DND-41 (cell line): ENCODE measurements around the gene CACNB2.

Experiments used
- ATAC-seq: fragments of 200-7000 bp; cut with Tn5 transposase; 3 replicates; pipeline ENCODE4 v1.9.1; 2021; ENCODE audit warnings: low read depth; ENCODE audit not compliant: insufficient read depth
- DNase-seq: peaks from one replicate; pipeline ENCODE4 v3.0.0-alpha.2; 2020
- H2AFZ ChIP-seq: 2 replicates; pipeline ENCODE4 v1.6.0; 2012; ENCODE audit warnings: low read depth, low read length
- H3K27ac ChIP-seq: 2 replicates; pipeline ENCODE4 v1.5.1; 2012; ENCODE audit warnings: low read length, inconsistent platforms
- H3K27me3 ChIP-seq: fragments of 200-600 bp; sonication (generic); 2 replicates; pipeline ENCODE4 v1.6.0; 2012; ENCODE audit warnings: low read length, mild to moderate bottlenecking, inconsistent platforms; ENCODE audit not compliant: insufficient read depth, poor library complexity
- H3K36me3 ChIP-seq: 2 replicates; pipeline ENCODE4 v1.5.1; 2012; ENCODE audit warnings: low read length, inconsistent platforms; ENCODE audit not compliant: insufficient read depth
- H3K4me1 ChIP-seq: 2 replicates; pipeline ENCODE4 v1.5.1; 2012; ENCODE audit warnings: mild to moderate bottlenecking, low read length; ENCODE audit not compliant: insufficient read depth
- H3K4me2 ChIP-seq: 2 replicates; pipeline ENCODE4 v1.6.0; 2012; ENCODE audit warnings: mild to moderate bottlenecking, moderate library complexity, low read length, inconsistent platforms; ENCODE audit not compliant: insufficient read depth
- H3K4me3 ChIP-seq, 2 experiments: fragments of 200-600 bp in 1 of 2; shearing (Covaris generic) in 1 of 2; 2 replicates each; pipeline ENCODE4 v1.5.1; 2012 to 2016; ENCODE audit warnings: inconsistent platforms in 2 of 2, low read length in 2 of 2, mild to moderate bottlenecking in 2 of 2, low read depth in 1 of 2, moderate library complexity in 1 of 2
- H3K79me2 ChIP-seq: 2 replicates; pipeline ENCODE4 v1.6.0; 2012; ENCODE audit warnings: low read length, inconsistent platforms; ENCODE audit not compliant: insufficient read depth
- H3K9ac ChIP-seq: 2 replicates; pipeline ENCODE4 v1.6.0; 2012; ENCODE audit warnings: low read depth, mild to moderate bottlenecking, inconsistent platforms, low read length, moderate library complexity
- H3K9me3 ChIP-seq: 2 replicates; pipeline ENCODE4 v1.5.1; 2012; ENCODE audit warnings: low read length, moderate library complexity, mild to moderate bottlenecking, inconsistent platforms; ENCODE audit not compliant: insufficient read depth, severe bottlenecking
- H4K20me1 ChIP-seq: 2 replicates; pipeline ENCODE4 v1.6.0; 2012; ENCODE audit warnings: low read length; ENCODE audit not compliant: insufficient read depth
- CTCF ChIP-seq: IDR thresholded peaks from 2 replicates; pipeline ENCODE4 v1.5.1; 2012; ENCODE audit warnings: borderline replicate concordance, low read length, moderate library complexity, mild to moderate bottlenecking; ENCODE audit not compliant: poor library complexity, severe bottlenecking; ENCODE audit errors: extremely low read depth
- EZH2 ChIP-seq: IDR thresholded peaks from 3 replicates; pipeline ENCODE4 v1.6.1; 2012; ENCODE audit warnings: borderline replicate concordance, low read depth, mild to moderate bottlenecking, moderate library complexity, low read length, inconsistent platforms; ENCODE audit not compliant: severe bottlenecking

Gene CACNB2

GRCh38 chr10:18321371-18321770 is 181.1 kb downstream of the CACNB2 start:
- no peaks in the 10 kb centered on the region for H4K20me1 ChIP-seq
- H3K4me3 ChIP-seq = no peak overlapping the region
- no peak overlapping the region for H2AFZ ChIP-seq
- H3K9ac ChIP-seq = no peak overlapping the region
- ATAC-seq (no peak), DNase-seq (no peak)
- TF ChIP-seq EZH2 (no peak), CTCF (no peak)
- no peaks in the 10 kb centered on the region for H3K36me3 ChIP-seq
- no peaks in the 10 kb centered on the region for H3K4me1 ChIP-seq
- no peaks in the 10 kb centered on the region for H3K27me3 ChIP-seq
- H3K27ac ChIP-seq = no peak overlapping the region
- no peaks in the 10 kb centered on the region for H3K79me2 ChIP-seq
- no peaks in the 10 kb centered on the region for H3K9me3 ChIP-seq
- no peak overlapping the region for H3K4me2 ChIP-seq

GRCh38 chr10:18323916-18324315 is 183.7 kb downstream of the CACNB2 start:
- Histone ChIP-seq H3K9ac (no peak overlapping the region), H4K20me1 (no peaks in the 10 kb centered on the region), H3K4me3 (no peak overlapping the region), H3K27ac (no peak overlapping the region), H2AFZ (no peak overlapping the region), H3K79me2 (no peaks in the 10 kb centered on the region), H3K4me2 (no peak overlapping the region), H3K9me3 (no peaks in the 10 kb centered on the region), H3K4me1 (no peaks in the 10 kb centered on the region), H3K27me3 (no peaks in the 10 kb centered on the region), H3K36me3 (no peaks in the 10 kb centered on the region)
- TF ChIP-seq EZH2 = no peak
- no peak for TF ChIP-seq CTCF
- DNase-seq (no peak), ATAC-seq (no peak)

- DNase-seq (no peak), ATAC-seq (no peak)
- no peak overlapping the region for H3K27ac ChIP-seq
- no peaks in the 10 kb centered on the region for H3K79me2 ChIP-seq
- H4K20me1 ChIP-seq = no peaks in the 10 kb centered on the region
- no peaks in the 10 kb centered on the region for H3K9me3 ChIP-seq
- H3K27me3 ChIP-seq = no peaks in the 10 kb centered on the region
- TF ChIP-seq EZH2 (no peak), CTCF (no peak)
- H2AFZ ChIP-seq = no peak overlapping the region
- H3K9ac ChIP-seq = no peak overlapping the region
- H3K4me3 ChIP-seq = no peak overlapping the region
- no peaks in the 10 kb centered on the region for H3K4me1 ChIP-seq
- no peaks in the 10 kb centered on the region for H3K36me3 ChIP-seq
- H3K4me2 ChIP-seq = no peak overlapping the region
These were observed 185.2 kb downstream of the CACNB2 start for GRCh38 chr10:18325410-18325809.

GRCh38 chr10:18325889-18326531 is 185.8 kb downstream of the CACNB2 start:
- no peaks in the 10 kb centered on the region for H3K79me2 ChIP-seq
- H3K9me3 ChIP-seq = no peaks in the 10 kb centered on the region
- no peak for DNase-seq
- H3K36me3 ChIP-seq = no peaks in the 10 kb centered on the region
- no peak for TF ChIP-seq CTCF
- no peak for TF ChIP-seq EZH2
- no peak for ATAC-seq
- H3K4me1 ChIP-seq = no peaks in the 10 kb centered on the region
- no peak overlapping the region for H2AFZ ChIP-seq
- no peak overlapping the region for H3K27ac ChIP-seq
- no peak overlapping the region for H3K9ac ChIP-seq
- H3K4me3 ChIP-seq = no peak overlapping the region
- no peaks in the 10 kb centered on the region for H3K27me3 ChIP-seq
- H4K20me1 ChIP-seq = no peaks in the 10 kb centered on the region
- no peak overlapping the region for H3K4me2 ChIP-seq
